RWPE1 (cell line): ENCODE results near the gene GLRX3.

Experiments
- CTCF ChIA-PET: fragments of 350-600 bp; sonication (Branson Sonifier 250); formaldehyde crosslinking; extraction: SDS; loops from one replicate; lab custom pipeline; 2021; lab: Yijun Ruan, JAX
- POLR2A ChIA-PET: fragments of 400-600 bp; formaldehyde crosslinking; extraction: SDS; loops from one replicate; lab custom pipeline; 2020; ENCODE audit warnings: antibody characterized with exemption; ENCODE audit not compliant: low non-redundant PET; lab: Yijun Ruan, JAX
- DNase-seq: peaks from one replicate; pipeline ENCODE4 v3.0.0; 2012; ENCODE audit warnings: low spot score
- H3K27ac ChIP-seq: fragments of 450-650 bp; 2 replicates; pipeline ENCODE4 v1.5.1; 2017
- TF ChIP-seq, protein P1 (sequence below): fragments of 450-650 bp; conservative IDR thresholded peaks from 2 replicates; pipeline ENCODE4 v1.5.1; 2017; ENCODE audit warnings: low read depth, mild to moderate bottlenecking

Gene GLRX3

DNA sequence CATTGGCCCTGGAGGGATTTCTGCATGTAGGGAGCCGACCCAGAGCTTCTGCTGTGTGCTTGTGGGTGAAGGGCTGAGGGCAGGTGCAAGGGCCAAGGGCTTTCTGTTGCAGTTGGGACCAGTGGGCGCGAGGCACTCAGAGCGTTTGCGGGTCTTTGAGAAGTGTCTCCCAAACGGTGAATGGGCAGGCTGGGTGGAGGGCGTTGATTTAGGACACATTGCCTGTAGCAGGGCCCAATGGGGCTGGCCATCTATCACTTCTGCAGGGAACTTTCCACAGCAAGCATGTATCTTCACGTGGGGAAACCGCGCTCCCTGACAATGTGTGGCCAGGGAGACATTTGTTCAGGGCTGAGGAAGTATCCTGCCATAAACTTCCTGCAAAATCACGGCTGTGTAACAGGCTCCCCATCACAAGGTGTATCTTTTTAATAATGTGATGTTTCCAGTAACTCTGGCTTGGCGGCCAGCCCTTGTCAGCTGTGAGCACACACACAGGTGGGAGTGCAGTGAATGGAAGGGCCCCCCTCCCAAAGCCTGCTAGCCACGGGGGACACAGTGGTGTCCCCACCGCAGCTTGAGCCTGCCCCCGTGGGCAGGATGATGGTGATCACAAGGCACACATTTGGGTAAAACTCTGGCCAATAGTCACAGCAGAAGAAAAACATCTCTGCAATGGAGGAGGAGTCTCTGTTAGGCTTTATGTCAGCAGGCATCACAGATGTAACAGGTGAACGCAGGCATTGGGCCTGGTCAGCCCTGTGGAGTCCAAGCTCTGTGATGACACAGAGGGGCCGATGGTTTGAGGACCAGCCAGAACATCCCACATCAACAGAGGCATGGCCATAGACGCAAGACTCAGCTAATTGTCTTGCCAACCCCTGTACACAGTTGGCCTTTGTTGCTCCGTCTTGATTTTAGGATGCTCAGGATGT is 84.3 kb downstream of the GLRX3 start:
- no peak for DNase-seq
- ChIA-PET CTCF (interaction anchor here (0.7 kb wide), 2 partner anchors 199 to 951 kb away, joined by 3 to 4 read pairs; no protein-coding TSS in a partner anchor), POLR2A (no interaction called here)
- TF ChIP-seq, protein P1, sequence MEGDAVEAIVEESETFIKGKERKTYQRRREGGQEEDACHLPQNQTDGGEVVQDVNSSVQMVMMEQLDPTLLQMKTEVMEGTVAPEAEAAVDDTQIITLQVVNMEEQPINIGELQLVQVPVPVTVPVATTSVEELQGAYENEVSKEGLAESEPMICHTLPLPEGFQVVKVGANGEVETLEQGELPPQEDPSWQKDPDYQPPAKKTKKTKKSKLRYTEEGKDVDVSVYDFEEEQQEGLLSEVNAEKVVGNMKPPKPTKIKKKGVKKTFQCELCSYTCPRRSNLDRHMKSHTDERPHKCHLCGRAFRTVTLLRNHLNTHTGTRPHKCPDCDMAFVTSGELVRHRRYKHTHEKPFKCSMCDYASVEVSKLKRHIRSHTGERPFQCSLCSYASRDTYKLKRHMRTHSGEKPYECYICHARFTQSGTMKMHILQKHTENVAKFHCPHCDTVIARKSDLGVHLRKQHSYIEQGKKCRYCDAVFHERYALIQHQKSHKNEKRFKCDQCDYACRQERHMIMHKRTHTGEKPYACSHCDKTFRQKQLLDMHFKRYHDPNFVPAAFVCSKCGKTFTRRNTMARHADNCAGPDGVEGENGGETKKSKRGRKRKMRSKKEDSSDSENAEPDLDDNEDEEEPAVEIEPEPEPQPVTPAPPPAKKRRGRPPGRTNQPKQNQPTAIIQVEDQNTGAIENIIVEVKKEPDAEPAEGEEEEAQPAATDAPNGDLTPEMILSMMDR: no peak
- no peak overlapping the region for H3K27ac ChIP-seq

DNA sequence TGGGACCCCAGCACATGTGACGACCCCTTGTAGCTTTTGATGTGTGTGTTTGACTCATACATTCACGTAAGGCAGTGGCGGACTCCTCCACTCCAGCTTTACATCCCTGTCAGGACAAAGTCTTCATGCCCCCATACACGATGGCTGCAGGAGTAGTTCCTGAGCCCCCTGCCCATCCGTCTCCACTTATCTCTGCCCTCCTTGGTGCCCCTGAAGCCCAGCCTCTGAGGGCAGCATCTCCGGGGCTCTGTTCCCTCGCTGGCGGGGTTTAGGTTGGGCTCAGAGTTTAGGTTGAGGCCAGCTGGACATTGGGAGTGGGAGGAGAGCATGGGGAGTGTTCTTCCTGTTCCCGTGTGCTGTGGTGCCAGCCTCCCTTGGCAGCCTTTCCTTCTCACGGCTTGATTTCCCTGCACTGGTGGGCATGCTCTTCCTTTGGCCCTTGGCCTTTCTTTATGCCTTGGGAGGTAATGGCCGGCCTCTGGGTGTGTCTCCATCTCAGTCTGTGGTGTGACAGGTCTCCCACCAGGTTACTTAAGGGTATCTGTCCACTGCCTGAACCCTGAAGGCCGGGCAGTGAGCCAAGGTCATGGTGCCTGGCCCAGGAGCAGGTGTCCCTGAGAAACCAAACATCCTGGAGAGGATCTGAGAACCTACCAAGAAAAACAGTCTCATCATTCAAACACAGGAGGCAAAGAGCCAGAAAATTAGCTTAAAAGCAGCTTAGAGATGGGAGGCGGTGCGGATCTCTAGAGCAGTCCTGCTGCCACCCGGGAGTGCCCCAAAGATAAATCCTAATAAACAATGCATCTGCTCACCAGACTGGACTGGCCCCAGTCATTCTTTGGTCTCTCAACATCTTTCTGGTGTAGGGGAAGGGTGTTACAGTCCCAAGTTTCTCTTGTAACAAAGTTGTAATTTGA is 85.5 kb downstream of the GLRX3 start:
- DNase-seq: no peak
- ChIA-PET CTCF (no interaction called here), POLR2A (no interaction called here)
- H3K27ac ChIP-seq: no peak overlapping the region
- TF ChIP-seq, protein P1: no peak

DNA sequence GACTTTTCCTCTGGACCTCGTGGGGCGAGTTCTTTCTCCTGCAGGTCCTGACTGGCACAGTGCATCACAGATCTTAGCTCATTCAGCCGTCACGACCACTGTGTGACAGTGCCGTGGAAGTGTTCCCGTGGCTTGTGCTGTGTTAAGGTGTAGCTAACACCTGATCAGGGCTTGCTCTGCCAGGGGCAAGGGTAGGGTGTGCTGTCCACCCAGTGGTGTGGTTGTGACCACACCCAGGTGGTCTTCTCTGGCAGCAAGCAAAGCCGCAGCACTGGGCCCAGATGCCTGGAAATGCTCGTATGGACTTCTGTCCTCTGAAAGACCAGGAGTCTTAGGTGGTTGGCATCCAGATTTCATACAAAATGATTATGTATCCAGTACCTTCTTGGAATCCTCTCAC is 86.2 kb downstream of the GLRX3 start:
- POLR2A ChIA-PET: no interaction called here
- no peak for DNase-seq
- TF ChIP-seq, protein P1: no peak

DNA sequence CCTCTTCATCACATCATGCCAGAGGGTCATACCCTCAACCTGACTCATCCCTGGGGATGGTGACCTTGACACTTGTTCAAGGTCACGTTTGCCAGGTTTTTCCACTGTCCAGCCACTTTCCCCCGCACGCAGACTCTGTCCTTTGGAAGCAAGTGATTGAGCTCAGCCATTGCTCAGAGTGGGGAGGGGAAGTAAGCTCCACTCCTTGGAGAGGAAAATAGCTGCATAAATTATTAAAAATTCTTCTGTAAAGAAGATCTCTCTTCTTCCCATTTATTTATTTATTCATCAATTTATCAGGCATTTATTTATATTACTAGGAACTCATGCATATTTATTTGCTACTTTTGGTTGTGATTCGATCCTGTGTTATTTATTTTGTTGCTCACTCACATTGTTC is 88.0 kb downstream of the GLRX3 start:
- TF ChIP-seq, protein P1: no peak
- CTCF ChIA-PET: interaction anchor here (0.7 kb wide), 1 partner anchor 39 kb away, joined by 4 read pairs; no protein-coding TSS in a partner anchor

More for the DNA sequence above, 86.2 kb downstream of the GLRX3 start:
- CTCF ChIA-PET: no interaction called here
- H3K27ac ChIP-seq: no peak overlapping the region

DNA sequence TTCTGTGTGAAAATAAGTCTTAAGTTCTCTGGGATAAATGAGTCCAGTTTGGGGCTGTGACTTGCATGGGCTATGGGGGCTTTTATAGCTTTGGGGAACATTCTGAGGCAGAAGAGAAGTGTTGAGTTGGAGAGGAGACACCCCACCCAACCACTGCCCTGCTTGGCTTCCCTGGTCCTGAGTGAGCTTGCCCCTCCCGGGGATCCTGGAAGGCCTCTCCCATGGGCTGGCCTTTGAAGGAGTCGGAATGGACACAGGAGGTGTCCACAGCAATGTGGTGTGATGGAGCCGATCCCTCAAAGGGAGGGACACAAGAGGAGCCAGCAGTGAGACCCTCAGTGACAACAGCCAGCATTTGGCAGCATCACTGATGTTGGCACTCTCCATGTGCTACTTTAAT is 89.8 kb downstream of the GLRX3 start:
- CTCF ChIA-PET: no interaction called here
- H3K27ac ChIP-seq: no peak overlapping the region
- DNase-seq: no peak
- TF ChIP-seq, protein P1: no peak
- POLR2A ChIA-PET: no interaction called here

More for the DNA sequence above, 88.0 kb downstream of the GLRX3 start:
- no peak overlapping the region for H3K27ac ChIP-seq
- POLR2A ChIA-PET: no interaction called here
- no peak for DNase-seq

DNA sequence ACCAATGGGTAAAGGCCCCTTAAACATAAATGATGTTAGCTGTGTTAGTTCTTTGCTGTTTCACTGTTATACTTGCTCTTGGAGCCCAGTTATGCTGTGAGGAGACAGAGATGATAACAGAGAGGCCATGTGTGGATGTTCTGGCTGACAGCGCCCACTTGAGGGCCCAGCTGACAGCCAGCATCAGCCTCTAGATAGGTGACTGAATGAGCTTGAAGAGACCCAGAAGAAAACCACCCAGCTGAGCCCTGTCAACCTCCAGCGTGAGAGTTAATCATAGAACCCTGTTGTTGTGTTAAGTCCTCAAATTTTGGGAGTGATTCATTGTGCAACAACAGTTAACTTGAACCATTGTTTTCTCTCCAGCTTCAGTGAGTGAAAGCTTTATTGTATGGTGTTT is 91.7 kb downstream of the GLRX3 start:
- POLR2A ChIA-PET: no interaction called here
- CTCF ChIA-PET: no interaction called here
- DNase-seq: no peak
- no peak overlapping the region for H3K27ac ChIP-seq
- TF ChIP-seq, protein P1: no peak
